Lung microvascular endothelial cell (primary cell): ENCODE measurements around the gene STK32C. TPM values are rescaled to one million over a fixed set of nuclear protein-coding genes. Genes with fewer than 3 reads are reported as not detected.

Experiments
- DNase-seq, 2 donors: peaks; one replicate each; pipeline versions ENCODE4 v3.0.0 to v3.0.0-alpha.2; 2010; ENCODE audit warnings: low read depth in 2 of 2
- total RNA-seq: library from RNA; depleted of rRNA; stranded (reverse); fragments of >200 nt; gene quantifications from 2 replicates; pipeline ENCODE4 v1.2.1, GENCODE V29; 2014

STK32C gene
- total RNA-seq: 5.0 and 10.9 TPM in 2 replicates

- peak; percentile 91 to 95 for DNase-seq
These were observed at the start of gene STK32C for GRCh38 chr10:132307823-132308586. Gene STK32C, minus strand, starts transcription at chr10:132307950. Its CDS starts 117 bp downstream, at chr10:132307833.

GRCh38 chr10:132356621-132357195 lies 49.0 kb upstream of the STK32C start:
- DNase-seq: no peak

- DNase-seq: no peak
These were observed 48.0 kb upstream of the STK32C start for GRCh38 chr10:132355754-132356153.

- no peak for DNase-seq
These were observed 47.5 kb upstream of the STK32C start for GRCh38 chr10:132355297-132355696.

GRCh38 chr10:132354356-132355094 lies 46.8 kb upstream of the STK32C start:
- DNase-seq: no peak

DNA sequence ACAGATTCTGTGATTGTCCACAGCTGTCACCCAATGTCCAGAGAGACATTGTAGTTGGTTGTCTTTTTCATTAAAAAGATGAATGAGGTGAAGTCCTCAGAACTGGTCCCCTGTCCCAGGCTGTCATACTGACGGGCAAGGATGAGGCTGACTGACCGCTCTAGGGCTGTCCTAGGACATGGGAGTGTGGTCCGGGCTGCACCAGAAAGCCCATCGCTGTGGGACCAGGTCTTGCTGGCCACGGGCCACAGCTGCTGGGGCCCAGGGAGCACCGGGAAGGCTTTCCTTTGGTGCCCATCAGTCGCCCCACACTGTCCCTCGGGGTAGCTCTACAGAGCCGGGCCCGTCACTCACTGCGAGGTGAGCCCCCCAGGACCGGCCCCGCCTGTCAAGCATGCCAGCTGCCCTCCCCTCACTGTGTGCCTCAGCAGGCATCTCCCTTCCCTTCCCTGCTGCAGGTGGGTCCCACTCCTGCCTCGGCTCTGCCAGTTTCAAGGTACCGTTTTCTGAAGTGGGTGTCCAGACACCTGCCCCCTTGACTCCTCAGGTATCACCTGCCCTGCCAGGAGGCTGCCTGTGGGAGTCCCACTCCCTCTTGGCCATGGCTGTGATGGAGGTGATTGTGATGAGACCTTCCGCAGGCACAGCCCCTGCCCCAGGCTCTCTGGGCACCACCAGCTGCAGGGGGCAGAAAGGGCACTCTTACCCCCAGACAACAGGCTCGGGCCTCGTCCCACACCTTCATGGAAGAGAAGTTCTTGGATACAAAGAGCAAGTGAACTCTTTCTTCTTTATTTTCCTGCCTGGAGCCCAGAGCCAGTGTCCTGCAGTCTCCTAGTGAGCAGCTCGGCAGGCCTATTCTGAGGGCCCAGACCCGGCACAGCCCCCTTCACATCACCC lies 46.0 kb upstream of the STK32C start:
- DNase-seq: no peak

DNA sequence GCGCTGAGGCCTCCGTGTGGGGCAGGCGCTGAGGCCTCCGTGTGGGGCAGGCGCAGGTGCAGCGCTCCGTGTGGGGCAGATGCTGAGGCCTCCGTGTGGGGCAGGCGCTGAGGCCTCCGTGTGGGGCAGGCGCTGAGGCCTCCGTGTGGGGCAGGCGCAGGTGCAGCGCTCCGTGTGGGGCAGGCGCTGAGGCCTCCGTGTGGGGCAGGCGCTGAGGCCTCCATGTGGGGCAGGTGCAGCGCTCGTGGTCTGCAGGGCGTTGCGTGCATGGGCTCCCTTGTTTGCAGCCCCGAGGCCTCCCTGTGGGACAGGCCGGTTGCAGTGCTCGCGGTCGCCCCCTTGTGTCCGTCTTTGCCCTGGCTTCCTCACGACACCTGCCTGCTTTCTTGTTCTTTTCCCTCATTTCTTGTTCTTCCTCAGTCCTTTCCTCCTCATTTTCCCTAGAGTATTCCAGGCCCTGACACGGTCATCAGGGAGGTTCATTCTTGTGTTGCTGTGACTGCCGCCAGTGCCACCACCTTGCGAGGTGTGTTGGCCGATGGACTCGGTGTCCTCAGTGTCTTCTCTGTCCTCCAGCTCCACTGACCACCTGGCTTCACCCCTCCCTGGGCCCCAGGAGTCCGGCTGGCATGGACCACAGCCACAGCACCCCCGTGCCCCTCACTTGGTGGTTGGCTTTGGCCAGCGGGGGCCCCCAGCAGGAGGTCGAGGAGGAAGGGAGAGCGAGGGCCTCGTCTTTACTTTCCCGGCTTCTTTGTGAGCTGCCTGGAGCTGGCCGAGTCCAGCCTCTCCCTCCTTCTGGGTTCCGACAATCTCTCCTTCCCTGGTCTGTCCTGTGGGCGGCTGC lies 44.9 kb upstream of the STK32C start:
- peak; percentile 65 to 74 for DNase-seq

- DNase-seq: no peak
These were observed 43.9 kb upstream of the STK32C start for GRCh38 chr10:132351611-132352010.

- DNase-seq: no peak
These were observed 43.2 kb upstream of the STK32C start for GRCh38 chr10:132350946-132351345.

- no peak for DNase-seq
These were observed 42.6 kb upstream of the STK32C start for GRCh38 chr10:132350391-132350790.

- no peak for DNase-seq
These were observed 42.0 kb upstream of the STK32C start for GRCh38 chr10:132349766-132350165.

DNA sequence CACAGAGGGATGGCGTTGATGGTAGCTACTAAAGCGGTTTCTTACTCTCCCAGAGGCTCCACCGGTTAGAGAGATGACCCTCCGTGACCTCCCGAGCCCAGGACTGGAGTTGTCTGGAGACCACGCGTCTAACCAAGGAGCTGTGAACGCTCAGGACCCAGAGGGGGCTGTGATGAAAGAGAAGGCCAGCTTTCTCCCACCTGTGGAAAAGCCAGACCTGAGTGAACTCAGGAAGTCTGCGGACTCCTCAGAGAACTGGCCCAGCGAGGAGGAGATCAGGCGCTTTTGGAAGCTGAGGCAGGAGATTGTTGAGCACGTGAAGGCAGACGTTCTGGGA lies 40.1 kb upstream of the STK32C start:
- no peak for DNase-seq

- DNase-seq: no peak
These were observed 39.6 kb upstream of the STK32C start for GRCh38 chr10:132347211-132347930.

- DNase-seq: no peak
These were observed 39.1 kb upstream of the STK32C start for GRCh38 chr10:132346806-132347205.

- DNase-seq: no peak
These were observed 37.6 kb upstream of the STK32C start for GRCh38 chr10:132345345-132345744.

DNA sequence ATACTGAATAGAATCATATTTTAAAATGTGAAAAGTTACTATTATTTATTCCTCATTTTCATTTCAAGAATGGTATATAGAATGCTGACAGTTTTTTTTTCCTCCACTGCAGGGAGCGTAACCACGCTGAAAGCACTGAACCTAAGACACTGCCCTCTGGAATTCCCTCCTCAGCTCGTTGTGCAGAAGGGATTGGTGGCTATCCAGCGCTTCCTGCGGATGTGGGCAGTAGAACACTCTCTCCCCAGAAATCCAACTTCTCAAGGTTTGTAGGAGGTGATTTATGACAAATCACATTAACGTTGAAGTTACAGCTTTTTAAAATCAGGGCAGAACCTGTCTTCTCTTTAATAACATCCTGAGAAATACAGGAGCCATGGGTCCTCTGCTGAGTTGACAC lies 36.6 kb upstream of the STK32C start:
- DNase-seq: no peak

- no peak for DNase-seq
These were observed 34.8 kb upstream of the STK32C start for GRCh38 chr10:132342553-132342952.

DNA sequence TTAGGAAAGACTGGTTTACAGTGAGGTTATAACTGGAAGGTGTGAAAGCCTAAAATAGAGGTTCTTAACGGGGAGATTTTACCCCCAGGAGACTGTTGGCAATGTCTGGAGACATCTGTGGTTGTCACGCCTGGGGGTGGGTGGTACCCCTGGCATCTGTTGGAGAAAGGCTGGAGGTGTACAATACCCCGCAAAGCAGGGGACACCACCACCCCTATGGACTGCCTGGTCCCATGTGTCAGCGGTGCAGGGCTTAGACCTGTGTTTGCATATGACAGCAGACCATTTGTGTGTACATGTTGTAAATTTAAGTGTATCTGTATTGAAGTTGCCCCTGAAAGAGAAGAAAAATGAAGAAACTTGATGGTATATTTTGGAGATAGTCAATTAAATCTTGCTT lies 34.0 kb upstream of the STK32C start:
- no peak for DNase-seq

DNA sequence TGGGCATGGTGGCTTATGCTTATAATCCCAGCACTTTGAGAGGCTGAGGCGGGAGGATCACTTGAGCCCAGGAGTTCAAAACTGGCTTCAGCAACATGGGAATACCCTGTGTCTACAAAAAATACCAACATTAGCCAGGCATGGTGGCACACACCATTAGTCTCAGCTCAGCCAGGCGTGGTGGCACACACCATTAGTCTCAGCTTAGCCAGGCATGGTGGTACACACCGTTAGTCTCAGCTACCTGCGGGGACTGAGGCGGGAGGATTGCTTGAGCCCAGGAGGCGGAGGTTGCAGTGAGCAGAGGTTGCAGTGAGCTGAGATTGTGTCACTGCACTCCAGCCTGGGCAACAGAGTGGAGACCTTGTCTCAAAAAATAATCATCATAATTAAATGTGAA lies 33.3 kb upstream of the STK32C start:
- no peak for DNase-seq

- DNase-seq: no peak
These were observed 31.5 kb upstream of the STK32C start for GRCh38 chr10:132339276-132339675.
